ENCODE results near the gene VIL1. TPM values are rescaled to one million over a fixed set of nuclear protein-coding genes. Genes with fewer than 3 reads are reported as not detected.

Gene VIL1
- total RNA-seq, 1 experiment from 2014 or later, result 4.2 TPM

- H2BK120ac ChIP-seq (ENCODE audit: low read depth, low read length, poor library complexity, severe bottlenecking), result no peak overlapping the region
- no peak for TF ChIP-seq CTCF (conservative IDR thresholded peaks at IDR 0.05)
- H2BK20ac ChIP-seq (ENCODE audit: low read depth, low read length, poor library complexity, severe bottlenecking), result no peak overlapping the region
- H2AK5ac ChIP-seq (ENCODE audit: insufficient read length, low read length), result no peak overlapping the region
- H2BK5ac ChIP-seq (ENCODE audit: insufficient read length, low read length), result no peak overlapping the region
- no peak overlapping the region for H3T11ph ChIP-seq (ENCODE audit: low read length)
- no peak overlapping the region for H3K18ac ChIP-seq (ENCODE audit: insufficient read length, low read depth, low read length)
- H3K27me3 ChIP-seq (ENCODE audit: insufficient read depth, low read length), result no peaks in the 10 kb centered on the region
- no peaks in the 10 kb centered on the region for H3K79me1 ChIP-seq (ENCODE audit: insufficient read depth, low read depth, low read length, poor library complexity, severe bottlenecking)
- Mint-ChIP-seq H3K27ac (peak overlapping the region in 1 of 3 experiments; percentile 64; a peak in 1 of 7 replicates), H3K27me3 (ENCODE audit: low read depth) (no peaks in the 10 kb centered on the region), H3K4me3 (no peak overlapping the region), H3K4me1 (peaks cover 9 to 13% of the 10 kb centered on the region in 2 experiments), H3K36me3 (ENCODE audit: insufficient read depth in 1 of 3, low read depth in 3 of 3) (peaks cover 3 to 41% (median 20%) of the 10 kb centered on the region in 3 experiments), H3K9me3 (no peaks in the 10 kb centered on the region)
- H2BK12ac ChIP-seq (ENCODE audit: insufficient read length, low read depth, low read length), result no peak overlapping the region
- no peak overlapping the region for H3K56ac ChIP-seq (ENCODE audit: insufficient read length, low read depth, low read length)
- no peak overlapping the region for H4K8ac ChIP-seq (replicated peaks; ENCODE audit: insufficient read length, low read depth, low read length)
- no peak overlapping the region for H3K4me2 ChIP-seq (ENCODE audit: insufficient read depth, insufficient read length, low read length)
- H2BK15ac ChIP-seq (ENCODE audit: low read depth, low read length), result no peak overlapping the region
- no peaks in the 10 kb centered on the region for H3K79me2 ChIP-seq (ENCODE audit: insufficient read depth, low read length)
- no peak overlapping the region for H2AFZ ChIP-seq (ENCODE audit: low read length)
- no peak overlapping the region for H4K91ac ChIP-seq (ENCODE audit: insufficient read length, low read depth, low read length)
- no peaks in the 10 kb centered on the region for H3K9me3 ChIP-seq (ENCODE audit: control insufficient read depth, low read depth, low read length)
- H3K4ac ChIP-seq (ENCODE audit: low read depth, low read length), result no peak overlapping the region
- H4K5ac ChIP-seq (ENCODE audit: insufficient read length, low read depth, low read length), result no peak overlapping the region
- no CpG with 5 or more reads among the region's 2 CpGs for WGBS (ENCODE audit: extremely low coverage, insufficient read length, low lambda C conversion rate)
- H3K14ac ChIP-seq (ENCODE audit: insufficient read depth, low read length), result no peak overlapping the region
- DNase-seq, result no peak
- H3K27ac ChIP-seq (ENCODE audit: insufficient read length, low read depth, low read length), result no peak overlapping the region
- H3K23ac ChIP-seq (ENCODE audit: insufficient read length, low read depth, low read length), result no peak overlapping the region
- H4K20me1 ChIP-seq (ENCODE audit: control insufficient read depth, insufficient read depth, insufficient read length), result no peaks in the 10 kb centered on the region
- H3K4me1 ChIP-seq (ENCODE audit: insufficient read depth, low read length), result no peaks in the 10 kb centered on the region
- no peaks in the 10 kb centered on the region for H3K23me2 ChIP-seq (ENCODE audit: insufficient read length, low read depth, low read length, poor library complexity, severe bottlenecking)
- H3K9ac ChIP-seq (ENCODE audit: extremely low read depth, insufficient read length, low read length), result no peak overlapping the region
These were observed 28.1 kb downstream of the VIL1 start for GRCh38 chr2:218447072-218447471.

Measured in H9 (cell line).